HL-60 (cell line): ENCODE measurements around the gene SNRNP40.

ENCODE experiments used
- CTCF ChIP-seq: IDR thresholded peaks from one replicate; pipeline ENCODE4 v1.5.1; 2011; ENCODE audit warnings: low read length, control low read depth, inconsistent platforms; ENCODE audit not compliant: insufficient read depth
- GABPA ChIP-seq: IDR thresholded peaks from 2 replicates; pipeline ENCODE4 v1.6.1; 2012; ENCODE audit warnings: low read depth
- POLR2AphosphoS5 ChIP-seq: IDR thresholded peaks from 2 replicates; pipeline ENCODE4 v1.6.1; 2012; ENCODE audit warnings: low read depth
- REST ChIP-seq: IDR thresholded peaks from 2 replicates; pipeline ENCODE4 v1.6.1; 2012; ENCODE audit warnings: low read depth; ENCODE audit not compliant: insufficient replicate concordance
- SPI1 ChIP-seq: IDR thresholded peaks from 2 replicates; pipeline ENCODE4 v1.6.1; 2012; ENCODE audit warnings: low read depth, mild to moderate bottlenecking, borderline replicate concordance

DNA sequence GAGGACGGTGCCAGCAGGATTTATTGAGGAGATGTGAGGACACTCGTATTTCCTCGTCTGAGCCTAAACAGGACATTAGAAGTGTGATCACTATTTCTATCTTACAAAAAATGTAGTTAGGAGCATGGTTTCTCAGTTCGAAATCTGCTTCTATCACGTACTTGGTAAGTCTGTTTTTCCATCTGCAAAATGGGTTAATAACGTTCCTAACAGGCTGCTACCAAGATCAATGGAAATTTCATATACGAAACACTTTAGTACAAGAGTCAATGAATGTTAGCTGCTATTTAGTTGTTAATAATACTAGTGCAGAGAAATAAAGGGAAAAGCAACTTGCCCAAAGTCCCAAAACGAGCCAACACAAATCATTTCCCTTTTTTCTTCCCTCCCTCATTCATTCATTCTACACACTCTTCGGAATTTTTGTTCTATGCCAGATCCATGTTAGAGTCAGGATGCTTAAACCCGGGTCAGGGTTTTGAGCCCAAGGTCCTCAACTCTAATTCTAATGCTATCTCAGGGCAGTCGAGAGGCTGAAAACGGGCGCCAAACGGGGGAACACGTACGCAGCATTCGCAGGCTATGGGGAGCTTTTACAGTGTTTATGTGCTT lies 608 bp downstream of the SNRNP40 start:
- TF ChIP-seq CTCF = no peak
- no peak for TF ChIP-seq POLR2AphosphoS5
- no peak for TF ChIP-seq GABPA
- TF ChIP-seq REST = no peak
- TF ChIP-seq SPI1 = peak; percentile 42
